Activated CD8-positive, alpha-beta memory T cell treated with anti-CD3 and anti-CD28 coated beads for 24 hours (primary cell): ENCODE results near the gene CD300LF.

Experiments used
- DNase-seq: peaks from one replicate; pipeline ENCODE4 v3.0.0-alpha.2; 2020

Gene CD300LF

GRCh38 chr17:74682471-74683190, 30.1 kb downstream of the CD300LF start:
- no peak for DNase-seq

DNA sequence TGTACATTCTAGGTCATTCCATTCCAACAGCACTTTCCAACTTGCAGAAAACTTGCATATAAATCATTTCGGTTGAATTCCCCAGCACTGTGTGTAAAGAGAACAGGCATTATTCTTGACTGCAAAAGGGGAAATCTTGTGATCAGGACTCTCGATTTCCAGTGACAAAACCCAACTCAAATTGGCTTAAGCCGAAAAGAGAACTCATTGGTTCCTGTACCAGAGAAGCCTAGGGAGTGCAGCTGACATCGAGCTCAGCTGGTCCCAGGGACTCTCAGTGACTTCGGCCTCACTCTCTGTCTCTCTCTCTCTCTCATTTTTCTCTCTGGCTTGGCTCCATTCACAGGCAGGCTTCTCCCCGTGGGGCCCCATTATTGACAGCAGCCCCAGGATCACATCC, 30.7 kb downstream of the CD300LF start:
- DNase-seq: no peak

- DNase-seq: no peak
Measured at GRCh38 chr17:74680941-74681340, 31.8 kb downstream of the CD300LF start.

DNA sequence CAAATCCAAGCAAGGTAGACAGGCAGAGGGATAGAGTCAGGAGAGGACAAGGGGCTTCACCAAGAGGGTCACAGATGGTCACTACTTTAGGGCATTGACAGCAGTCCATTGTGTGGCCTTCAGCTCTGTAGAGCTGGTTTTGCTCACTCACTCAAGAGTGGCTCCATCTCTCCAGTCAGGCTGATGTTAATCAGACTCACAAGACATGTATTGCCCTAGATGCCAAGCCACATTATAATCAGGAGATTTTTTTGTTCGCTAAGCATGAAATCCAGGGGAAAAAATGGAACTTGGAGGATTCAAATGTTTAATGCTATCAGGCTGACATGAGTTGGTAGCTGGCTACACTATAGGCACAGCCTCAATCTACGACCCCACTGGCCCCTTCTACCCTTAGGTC, 32.5 kb downstream of the CD300LF start:
- DNase-seq: no peak

- no peak for DNase-seq
Measured at GRCh38 chr17:74679374-74679773, 33.3 kb downstream of the CD300LF start.

DNA sequence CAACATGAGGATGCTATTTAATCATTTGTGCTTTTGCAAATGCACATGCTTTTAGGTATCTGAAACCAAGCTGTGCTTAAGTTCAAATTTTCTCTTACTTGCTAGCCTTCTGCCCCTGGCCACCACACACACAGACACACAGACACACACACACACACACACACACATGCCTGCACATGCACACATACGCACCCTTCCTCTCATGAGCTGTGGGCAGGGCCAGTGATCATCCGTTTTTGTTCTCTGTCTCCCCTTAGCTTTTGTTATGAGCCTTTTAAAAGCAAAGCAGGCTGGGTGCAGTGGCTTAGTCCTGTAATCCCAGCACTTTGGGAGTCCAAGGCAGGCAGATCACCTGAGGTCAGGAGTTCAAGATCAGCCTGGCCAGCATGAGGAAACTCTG, 34.2 kb downstream of the CD300LF start:
- no peak for DNase-seq

- no peak for DNase-seq
Measured at GRCh38 chr17:74677558-74678466, 34.9 kb downstream of the CD300LF start.

DNA sequence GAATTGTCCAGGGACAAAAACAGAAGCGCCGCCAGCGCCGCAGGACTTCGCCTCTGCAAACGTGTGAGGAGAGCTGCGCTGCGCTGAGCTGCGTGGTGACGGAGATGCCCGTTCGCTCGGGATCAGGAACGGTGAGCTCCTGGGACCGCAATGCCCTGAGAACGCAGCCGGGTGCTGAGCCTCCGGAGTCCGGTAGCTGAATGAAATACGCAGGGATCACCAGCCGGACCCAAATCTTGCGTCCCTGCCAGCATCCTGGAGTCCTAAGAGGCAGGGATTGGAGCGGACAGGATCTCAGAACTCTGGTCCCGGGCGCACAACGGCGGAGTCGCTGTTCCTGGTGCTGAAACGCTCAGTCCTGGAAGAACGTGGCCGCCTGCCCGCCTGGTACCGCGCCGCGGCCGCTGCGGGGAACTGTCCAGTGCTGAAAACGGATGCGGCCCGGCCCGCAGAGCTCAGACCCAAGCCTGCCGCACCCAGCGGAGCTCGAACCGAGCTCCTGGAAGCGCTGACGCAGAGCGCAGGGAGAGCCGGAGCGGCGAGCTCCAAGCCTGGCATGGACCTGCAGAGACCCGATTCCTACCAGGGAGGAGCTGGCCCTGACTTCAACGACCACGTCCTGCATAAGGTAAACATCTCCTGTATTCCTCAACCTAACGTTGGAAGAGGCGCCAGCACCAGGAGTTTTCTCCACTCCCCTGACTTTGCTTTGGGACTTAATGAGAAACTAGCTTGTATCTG, 41.5 kb downstream of the CD300LF start:
- DNase-seq: peak; percentile 84

- no peak for DNase-seq
Measured at GRCh38 chr17:74670329-74670728, 42.4 kb downstream of the CD300LF start.

GRCh38 chr17:74663561-74663960, 49.2 kb downstream of the CD300LF start:
- no peak for DNase-seq

DNA sequence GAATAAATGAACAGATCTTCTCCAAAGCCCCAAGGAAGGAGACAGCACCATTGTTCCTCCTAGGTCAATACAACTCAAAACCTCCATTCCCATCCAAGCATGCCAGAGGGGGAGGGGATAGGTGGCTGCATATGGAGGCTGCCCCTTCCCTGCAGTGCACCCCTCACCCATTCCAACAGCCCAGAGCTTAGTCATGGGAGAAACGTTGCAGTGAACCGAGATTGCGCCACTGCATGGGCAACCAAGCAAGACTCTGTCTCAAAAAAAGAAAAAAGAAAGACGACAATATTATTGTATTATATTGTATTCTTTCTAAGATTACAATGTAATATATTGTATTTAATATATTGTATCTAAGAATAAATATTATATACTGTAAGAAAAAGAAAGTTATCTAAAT, 52.8 kb downstream of the CD300LF start:
- no peak for DNase-seq

- DNase-seq: no peak
Measured at GRCh38 chr17:74658620-74659019, 54.1 kb downstream of the CD300LF start.

- no peak for DNase-seq
Measured at GRCh38 chr17:74654742-74655141, 58.0 kb downstream of the CD300LF start.

DNA sequence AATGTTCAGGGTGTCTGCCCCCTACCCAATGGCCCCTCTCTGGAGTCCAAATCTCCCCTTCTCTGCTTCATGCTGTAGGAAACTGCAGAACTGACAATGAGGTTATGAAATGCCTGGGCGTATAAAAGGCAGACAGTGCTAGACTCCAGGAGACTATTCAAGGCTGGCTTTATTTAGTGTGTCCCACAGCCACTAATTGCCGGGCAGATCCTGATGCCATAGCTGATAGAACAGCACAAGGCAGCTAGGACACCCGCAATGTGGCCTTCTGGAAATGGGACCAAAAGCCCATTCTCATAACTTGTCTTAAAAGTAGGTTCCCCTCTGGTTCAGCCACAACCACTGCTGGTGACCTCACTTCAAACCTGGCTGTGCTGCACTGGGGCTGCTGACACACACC, 60.7 kb downstream of the CD300LF start:
- no peak for DNase-seq

DNA sequence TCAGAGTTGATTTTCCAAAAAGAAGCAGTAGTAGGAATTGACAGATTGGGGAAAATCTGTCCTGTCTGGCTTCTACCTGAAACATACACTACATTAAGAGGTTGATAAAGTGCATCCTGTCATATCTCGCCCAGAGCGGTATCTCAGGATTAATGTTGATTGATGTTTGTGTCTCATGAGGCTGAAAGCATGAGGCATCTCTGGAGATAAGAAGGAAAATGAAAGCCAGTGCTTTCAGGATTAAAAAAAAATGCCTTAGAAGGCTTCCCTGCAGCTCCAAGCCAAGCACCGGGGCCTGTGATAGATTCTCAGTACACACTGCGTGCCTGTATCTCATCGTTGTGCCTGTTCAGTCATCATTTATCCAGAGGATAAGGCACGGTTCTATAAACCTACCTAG, 62.8 kb downstream of the CD300LF start:
- DNase-seq: no peak

- DNase-seq: no peak
Measured at GRCh38 chr17:74647871-74648672, 64.7 kb downstream of the CD300LF start.

DNA sequence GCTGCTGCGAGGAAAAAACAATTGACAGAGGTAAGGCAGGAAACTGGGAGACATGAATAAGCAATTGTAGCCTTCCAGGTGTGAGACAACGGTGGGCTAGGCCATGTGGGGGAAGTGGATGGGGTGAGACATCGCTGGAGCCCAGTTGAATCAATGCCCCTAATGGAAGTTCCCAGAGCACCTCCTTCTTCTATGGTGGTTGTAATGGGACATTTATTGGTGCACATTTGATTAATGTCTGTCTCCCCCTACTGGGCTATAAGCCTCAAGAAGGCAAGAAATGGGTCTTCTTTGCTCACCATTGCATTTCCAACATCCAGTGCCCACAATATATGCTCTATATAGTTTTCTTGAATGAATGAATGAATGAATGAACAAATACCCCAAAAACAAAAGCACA, 66.5 kb downstream of the CD300LF start:
- no peak for DNase-seq

- no peak for DNase-seq
Measured at GRCh38 chr17:74645010-74645409, 67.7 kb downstream of the CD300LF start.

DNA sequence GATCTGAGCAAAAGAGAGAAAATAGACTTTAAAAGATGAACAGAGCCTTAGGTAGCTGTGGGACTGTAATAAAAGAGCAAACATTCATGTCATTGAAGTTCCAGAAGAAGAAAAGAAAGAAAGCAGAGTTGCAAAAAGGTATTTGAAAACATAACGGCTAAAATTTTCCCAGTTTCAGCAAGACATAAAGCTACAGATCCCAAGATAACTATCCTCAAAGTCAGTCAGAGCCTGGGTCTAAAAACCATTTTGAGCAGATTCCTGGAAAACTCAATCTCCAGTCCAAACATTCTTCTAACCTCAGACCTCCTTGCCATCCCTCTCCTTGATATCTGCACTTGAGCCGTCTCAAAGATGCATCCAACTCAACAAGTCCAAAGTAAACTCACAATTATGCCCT, 68.3 kb downstream of the CD300LF start:
- DNase-seq: no peak
